Non-pigmented ciliary epithelial cell (primary cell): ENCODE results near the gene TCF3.
A peak's percentile ranks its signal among the peaks of the same experiment; 100 is the strongest.

Experiments used
- DNase-seq: peaks from one replicate; pipeline ENCODE4 v3.0.0-alpha.2; 2010; ENCODE audit warnings: low read depth

Gene TCF3

DNA sequence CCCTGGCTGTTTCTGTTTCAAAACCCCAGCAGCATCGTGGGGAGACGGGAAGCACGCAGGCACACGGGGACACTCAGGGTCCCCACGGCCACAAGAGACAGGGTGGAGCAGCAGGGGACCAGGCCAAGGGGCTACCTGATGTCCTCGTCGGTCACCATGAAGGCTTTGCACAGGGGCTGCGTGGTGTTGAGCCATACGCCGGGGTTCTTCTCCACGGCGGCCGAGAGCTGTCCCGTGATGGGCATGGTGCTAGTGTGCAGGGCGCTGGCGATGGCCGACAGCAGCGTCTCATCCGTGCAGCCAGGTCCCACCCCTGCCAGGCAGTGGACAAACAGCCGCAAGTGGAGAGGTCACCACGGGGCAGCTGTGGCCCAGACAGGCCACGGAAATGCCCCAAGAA, 71.5 kb downstream of the TCF3 start:
- DNase-seq: no peak

DNA sequence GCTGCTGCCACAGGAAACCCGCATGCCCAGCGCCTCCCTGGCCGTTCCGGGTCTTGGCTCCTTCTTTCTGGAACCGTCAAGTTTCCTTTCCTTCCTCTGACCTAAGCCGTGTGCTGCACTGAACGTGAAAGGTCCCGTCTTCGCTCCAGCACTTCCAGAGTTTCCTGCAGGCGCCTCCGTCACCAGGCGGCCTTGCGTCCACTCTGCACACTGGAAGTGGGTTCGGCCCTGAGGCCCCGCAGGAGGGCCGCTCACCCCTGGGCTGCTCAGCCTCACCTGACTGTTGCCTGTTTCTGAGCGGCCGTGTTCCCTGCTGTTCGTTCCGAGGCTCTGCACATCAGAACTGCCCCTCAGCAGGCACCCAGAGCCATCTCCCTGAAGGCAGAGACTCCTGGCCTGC, 72.0 kb downstream of the TCF3 start:
- no peak for DNase-seq

DNA sequence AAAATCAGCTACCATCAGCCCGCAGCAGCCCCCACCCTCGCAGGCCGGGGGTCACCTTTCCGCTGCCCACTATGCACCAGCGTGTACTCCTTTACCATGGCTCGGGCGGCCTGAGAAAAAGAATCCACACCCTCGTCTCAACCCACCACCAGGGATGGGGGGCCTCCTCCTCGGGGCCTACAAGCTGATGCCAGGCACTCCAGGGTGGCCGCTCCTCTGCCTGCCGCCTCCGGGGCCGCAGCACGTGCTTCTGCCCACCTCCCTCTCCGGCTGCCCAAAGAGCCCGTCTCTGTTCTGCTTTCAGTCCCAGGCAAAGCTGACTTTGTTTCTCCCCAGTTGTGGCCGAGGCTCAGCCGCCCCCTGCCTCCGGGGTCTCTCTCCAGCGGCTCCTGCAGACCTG, 73.2 kb downstream of the TCF3 start:
- DNase-seq: no peak

DNA sequence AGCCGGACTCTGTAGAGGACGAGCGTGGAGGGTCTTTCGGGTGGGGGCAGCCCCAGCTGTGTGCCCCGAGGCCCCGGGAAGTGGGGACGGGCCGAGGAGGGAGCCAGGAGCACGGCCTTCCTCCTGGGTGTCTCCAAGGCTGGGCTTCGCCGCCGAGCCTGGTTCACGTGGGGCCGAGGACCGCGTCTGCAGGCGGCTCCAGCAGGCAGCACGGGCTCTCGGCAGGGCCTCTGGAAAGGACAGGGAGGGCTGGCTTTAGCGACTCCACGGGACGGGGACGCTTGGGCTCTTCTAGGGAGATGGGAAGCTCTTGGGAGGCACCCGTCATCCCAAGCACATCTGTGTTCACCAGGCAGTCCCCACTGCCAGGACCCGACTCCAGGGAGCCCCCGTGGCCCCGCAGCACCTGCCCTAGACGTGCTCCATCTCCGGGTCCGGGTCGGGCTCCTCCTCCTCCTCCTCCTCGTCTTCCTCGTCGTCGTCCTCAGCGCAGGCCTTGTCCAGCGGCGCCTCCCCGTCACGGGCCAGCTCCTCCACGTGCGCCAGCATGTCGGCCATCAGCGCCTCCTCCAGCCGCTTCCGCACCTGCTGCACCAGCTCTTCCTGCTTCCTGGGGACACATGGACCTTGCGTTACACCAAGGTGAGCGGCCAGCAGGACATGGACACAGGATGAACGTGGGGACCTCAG, 74.3 kb downstream of the TCF3 start:
- DNase-seq: no peak

DNA sequence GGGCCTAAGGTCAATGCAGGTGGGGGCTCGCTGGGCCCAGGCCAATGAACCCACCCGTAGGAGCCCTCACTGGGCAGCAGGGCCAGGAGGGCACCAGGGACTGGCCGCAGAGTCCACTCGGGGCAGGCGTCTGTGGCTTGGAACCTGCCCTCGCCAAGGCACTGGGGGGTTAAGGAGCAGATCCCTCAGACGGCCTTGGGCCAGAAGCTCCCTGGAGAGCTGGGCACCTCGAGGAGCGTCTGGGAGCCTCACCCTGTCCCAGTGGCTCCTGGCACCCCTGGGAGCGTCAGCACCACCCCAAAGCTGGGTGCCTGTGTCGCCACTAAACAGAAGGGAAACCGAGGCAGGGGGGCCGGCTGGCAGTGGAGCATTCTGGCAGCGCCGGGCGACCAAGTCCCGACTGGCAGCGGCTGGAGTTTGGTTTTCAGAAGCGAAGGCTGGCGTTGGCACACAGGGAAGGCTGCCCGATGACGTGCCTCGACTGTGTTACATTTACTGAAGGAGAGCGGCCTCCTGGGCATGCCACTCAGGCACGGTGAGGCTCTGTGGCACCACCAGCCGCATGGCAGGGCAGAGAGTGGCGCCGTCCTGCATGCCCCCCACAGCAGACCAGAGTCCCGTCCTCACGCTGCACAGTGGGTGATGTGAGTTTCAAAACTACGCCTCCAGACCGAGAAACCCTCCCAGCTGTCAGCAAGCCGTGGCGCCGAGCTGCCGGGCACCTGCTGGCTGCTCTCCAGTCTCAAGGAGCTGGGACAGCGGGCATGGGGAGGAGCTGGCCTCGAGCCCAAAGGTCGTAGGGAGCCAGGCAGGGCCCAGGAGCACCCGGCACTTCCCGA, 75.1 kb downstream of the TCF3 start:
- no peak for DNase-seq

DNA sequence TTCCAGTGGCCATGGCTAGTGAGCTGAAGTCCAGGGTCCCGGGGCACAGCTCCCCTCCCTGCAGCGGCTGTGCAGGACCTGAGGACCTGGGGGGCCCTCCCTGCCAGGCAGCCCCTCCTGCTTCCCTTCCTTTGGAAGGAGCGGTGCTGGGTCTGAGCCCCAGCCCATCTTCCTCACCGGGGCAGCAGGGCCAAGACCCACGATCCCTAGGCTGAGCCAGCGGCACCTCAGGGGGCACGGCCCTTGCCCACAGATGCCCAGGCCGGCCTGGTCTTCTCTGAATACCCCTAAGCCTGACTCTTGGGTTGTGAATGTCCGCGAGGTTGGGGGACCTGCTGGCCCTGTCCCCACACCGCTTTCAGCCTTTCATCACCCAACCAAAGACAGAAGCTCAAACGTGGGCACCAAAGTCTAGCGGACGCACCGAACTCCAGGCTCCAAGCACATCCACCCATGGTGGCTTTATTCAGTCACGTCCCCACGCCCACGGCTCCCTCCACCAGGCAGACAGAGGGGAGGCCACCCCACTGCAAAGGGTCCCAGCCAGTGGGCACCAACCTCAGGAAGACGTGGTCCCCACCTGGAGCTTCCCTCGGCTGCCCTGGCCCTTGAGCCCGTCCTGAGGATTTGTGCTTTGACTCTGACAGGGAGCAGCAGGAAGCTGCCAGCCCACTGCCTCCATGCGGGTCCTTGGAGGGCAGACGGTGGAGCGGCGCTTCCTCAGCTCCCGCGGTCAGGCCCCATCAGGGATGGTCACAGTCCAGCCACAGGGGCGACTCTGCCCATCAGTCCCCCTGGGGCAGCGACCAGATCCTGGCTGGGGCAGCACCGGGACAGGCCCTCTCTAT, 75.9 kb downstream of the TCF3 start:
- DNase-seq: no peak

DNA sequence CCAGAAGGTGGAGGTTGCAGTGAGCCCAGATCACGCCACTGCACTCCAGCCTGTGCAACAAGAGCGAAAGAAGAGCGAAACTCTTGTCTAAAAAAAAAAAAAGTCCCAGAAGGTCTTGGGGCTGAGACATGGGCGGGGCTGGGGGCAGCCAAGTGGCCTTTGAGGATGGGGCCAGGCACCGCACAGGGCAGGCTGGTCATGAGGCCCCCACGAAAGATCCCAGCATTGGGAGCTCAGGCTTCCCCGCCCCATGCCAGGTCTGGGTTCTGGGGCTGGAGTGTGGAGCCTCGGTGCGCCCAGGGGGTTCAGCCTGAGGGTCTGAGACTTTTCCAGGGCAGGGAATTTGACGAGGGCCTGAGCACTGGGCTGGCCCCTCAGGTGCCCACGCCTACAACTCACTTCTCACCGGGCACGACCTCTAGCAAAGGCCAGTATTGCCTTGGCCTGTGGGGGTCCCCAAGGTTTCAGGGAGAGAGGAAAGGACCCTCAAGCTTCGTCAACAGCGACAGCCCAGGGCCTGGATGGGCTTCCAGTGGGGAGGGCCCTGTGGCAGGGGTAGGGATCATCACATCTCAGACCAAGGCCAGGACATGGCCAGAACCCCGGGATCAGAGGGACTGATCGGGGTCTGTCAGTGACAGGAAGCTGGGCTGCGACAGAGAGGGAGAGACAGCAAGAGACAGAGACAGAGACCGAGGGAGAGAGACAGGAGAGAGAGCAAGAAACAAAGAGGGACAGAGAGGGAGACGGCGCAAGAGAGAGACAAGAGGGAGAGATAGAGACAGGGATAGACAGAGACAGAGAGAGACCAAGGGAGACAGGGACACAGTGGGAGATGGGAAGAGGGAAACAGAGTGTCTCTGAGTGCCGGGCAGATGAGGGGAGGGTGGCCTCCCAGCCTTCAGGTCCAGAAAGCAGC, 76.8 kb downstream of the TCF3 start:
- DNase-seq: no peak

DNA sequence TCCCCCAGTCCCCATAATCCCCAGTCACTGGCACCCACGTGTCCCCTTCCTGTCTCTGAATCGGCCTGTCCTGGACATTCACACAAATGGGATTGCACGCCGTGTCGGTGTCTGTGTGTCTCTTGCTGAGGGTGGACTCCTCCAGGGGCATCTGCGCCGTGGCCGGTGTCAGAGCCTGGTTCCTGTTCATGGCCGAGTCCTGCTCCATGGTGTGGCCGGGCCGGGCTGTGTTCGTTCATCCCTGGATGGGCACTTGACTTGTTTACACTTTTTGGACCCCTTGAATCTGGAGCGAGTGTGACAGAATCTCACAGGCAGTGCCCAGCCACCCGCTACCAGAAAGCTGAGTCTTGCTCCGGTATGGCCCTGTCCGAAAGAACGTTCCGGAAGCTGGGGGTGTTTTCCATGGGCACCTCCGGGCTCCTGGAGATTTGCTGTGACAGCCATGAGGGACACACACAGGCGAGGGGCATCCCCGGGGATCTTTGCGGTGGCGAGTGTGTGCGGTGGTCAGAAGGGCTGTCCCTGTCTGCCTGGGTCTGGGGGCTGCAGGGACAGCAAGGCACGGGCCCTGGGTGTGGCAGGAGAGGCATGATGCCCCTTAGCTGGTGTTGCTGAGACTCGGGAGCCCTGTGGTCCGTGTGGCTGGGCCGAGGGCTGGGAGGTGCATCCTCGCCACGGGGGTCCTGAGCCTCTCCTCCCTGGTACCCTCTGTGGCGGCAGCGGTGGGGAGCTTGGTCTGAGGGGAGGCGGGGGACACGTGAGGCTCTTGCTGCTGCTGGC, 77.9 kb downstream of the TCF3 start:
- no peak for DNase-seq

DNA sequence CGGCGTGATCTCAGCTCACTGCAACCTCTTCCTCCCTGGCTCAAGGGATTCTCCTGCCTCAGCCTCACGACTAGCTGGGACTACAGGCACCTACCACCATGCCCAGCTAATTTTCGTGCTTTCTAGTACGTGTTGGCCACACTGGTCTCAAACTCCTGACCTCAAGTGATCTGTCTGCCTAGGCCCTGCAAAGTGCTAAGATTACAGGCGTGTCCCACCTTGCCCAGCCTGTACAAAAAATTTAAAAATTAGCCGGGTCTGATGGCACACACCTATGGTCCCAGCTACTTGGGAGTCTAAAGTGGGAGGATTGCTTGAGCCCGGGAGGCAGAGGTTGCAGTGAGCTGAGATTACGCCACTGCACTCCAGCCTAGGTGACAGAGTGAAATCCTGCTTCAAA, 79.6 kb downstream of the TCF3 start:
- DNase-seq: no peak

DNA sequence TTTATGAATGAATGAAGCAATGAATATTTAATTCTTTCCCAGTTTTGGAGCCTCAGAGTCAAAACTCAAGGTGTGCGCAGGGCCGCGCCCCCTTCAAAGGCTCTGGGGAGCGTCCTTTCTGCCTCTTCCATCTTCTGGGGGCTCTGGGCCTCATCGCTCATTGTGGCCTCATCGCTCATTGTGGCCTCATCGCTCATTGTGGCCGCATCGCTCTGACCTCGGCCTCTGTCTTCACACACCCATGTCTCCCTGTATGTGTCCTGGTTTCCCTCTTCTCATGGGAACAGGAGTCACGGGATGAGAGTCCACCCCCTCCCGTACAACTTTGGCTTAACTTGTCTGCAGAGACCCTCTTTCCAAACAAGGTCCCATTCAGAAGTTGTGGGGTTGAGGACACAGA, 81.1 kb downstream of the TCF3 start:
- no peak for DNase-seq

DNA sequence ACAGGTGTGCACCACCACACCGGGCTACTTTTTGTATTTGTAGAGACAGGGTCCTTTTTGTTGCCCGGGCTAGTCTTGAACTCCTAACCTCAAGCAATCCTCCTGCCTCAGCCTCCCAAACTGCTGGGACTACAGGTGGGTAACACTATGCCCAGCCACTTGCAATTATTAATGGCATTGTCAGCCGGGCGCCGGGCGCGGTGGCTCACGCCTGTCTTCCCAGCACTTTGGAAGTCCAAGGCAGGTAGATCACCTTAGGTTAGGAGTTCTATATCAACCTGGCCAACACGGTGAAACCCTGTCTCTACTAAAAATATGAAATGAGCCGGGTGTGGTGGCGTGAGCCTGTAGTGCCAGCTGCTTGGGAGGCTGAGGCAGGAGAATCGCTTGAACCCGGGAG, 81.6 kb downstream of the TCF3 start:
- no peak for DNase-seq

DNA sequence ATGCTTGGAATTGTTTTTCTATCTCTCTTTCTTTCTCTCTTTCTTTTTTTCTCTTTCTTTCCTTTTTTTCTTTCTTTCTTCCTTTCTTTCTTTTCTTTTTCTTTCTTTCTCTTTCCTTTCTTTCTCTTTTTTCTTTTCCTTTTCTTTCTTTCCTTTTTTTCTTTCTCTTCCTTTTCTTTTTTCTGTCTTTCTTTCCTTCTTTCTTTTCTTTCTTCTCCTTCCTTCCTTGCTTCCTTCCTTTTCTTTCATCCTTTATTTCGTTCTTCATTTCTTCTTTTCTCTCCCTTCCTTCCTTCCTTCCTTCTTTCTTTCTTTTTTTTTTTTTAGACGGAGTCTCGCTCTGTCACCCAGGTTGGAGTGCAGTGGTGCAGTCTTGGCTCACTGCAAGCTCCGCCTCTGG, 82.4 kb downstream of the TCF3 start:
- no peak for DNase-seq

DNA sequence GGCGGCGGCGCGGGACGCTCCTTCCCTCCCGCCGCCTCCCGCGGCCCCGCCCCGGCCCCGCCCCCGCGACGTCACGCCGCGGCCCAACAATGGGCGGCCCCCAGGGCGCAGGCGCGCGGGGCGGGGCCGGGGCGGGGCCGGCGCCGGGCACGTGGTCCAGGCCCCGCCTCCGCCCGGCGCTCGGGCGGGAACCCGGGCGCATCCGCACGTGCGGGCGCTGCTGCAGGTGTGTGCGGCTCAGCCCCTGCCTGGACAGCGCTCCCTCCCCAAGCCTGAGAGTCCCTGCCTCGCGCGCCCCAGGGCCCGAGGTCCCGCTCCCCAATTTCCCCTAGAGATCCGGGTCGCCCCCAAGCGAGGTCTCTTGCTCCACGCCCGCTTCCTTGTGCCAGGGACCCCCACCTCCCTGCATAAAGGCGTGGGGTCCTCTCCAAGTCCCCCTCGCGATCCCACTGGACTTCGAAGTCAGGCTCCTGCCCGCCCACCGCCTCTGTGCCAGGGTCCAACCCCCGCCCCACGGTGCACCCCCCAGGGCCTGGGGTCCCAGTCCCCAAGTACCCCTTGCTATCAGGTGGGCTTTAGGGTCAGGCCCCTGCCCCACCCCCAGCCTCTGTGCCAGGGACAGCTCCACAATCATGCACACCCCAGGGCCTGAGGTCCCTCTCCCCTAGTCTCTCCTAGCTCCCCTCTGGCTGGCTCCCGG, 83.9 kb downstream of the TCF3 start, which contains the start of gene MEX3D:
MEX3D (minus strand) TSS at position 6 of the 700 bp plus-strand sequence. CDS start 267 bp downstream, outside the sequence.
- no peak for DNase-seq

DNA sequence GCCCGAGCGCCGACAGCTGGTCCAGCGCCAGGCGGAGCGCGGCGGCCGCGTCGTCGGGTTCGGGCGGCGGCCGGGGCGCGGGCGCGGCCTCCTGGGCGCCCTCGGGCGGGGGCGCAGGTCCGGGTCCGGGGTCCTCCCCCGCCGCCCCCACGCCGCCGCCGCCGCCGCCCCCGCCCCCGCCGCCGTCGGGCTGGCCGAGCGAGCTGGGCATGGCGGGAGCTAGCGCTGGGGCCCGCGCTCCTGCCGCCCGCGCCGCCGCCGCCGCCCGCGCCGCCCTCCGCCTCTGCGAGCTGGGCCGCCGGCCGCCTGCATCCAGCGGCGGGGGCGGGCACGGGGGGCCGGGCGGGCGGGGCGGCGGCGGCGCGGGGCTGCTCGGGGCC, 84.6 kb downstream of the TCF3 start:
- DNase-seq: no peak

DNA sequence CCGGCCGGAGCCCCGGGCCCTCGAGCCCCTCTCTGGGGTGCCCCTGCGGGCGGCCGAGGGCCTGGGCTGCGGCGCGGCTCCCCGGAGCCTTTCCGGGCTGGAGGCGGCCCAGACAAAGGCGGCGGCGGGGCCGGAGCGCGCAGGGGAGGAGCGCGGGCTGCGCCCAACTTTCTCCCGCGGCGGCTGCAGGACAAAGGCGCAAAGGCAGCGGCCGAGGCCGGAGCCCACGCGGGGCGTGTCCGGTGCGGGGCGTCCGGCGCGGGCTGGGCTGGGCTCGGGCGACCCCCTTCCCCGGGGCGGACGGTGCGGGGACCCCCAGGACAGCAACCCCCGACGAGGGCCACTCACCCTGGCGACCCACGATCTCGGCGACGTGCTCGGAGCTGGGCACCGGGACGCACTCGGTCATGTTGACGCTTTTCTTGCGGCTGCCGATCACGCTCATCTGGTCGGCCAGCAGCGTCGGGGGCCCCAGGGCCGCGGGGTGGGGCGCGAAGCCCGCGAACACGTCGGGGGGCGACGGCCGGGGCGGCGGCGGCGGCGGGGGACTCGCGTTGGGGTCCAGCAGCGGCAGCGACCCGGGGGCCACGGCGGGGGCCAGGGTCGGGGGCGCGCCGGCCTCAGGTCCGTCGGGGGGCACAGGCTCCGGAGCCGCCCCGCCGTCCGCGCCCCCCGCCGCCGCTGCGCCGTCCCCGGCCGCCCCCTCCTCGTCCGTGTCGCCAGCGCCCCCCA, 85.1 kb downstream of the TCF3 start:
- DNase-seq: no peak

DNA sequence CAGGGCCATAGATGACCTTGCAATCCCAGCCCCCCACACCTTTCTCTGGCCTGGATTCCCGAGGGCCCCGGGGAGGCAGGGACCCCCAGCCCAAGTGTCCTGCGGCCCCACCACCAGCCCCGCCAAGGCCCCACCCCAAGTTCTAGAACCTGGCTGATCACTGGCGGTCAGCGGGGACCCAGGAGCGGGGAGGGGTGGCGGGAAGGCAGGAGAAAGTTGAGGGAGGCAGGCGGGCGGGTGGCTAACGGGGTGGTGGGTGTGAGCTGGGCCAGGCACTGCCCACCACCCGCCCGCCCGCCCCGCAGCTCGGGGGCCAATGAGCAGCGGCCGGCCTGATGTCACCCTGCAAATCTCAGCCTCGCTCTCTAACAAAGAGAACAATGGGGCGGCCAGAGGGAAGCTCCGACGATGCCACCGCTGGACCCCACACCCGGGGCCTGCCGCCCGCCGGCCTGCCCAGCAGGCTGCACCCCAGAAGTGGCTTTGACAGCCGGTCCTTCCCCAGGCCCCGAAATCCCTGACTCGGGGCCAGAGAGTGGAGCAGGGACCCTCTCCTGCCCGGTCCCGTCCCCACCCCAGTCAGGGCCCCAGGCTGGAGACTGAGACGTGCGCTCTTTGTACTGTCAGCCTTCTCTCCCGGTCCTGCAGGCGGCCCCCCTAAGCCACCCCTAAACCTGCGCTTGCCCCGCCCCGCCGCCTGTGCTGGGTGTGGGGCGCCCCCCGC, 85.9 kb downstream of the TCF3 start:
- DNase-seq: peak; percentile 35

DNA sequence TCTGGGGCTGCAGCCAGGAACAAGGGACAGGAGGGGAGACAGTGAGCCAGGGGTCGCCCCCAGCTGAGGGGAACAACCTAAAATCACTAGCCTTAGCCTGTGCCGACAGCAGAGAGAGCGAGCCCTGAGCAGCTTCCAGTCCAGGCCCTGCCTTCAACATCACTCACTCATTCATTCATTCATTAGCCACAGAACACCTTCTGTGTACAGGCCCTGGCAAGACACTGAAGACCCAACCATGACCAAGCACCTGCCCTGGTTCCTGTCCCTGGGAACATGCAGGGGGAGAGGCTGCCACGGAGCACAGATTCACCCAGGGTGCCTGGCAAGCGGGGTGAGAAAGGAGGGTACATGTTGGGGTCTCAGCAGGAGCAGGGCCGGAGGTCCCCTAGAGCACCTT, 89.2 kb downstream of the TCF3 start:
- no peak for DNase-seq

DNA sequence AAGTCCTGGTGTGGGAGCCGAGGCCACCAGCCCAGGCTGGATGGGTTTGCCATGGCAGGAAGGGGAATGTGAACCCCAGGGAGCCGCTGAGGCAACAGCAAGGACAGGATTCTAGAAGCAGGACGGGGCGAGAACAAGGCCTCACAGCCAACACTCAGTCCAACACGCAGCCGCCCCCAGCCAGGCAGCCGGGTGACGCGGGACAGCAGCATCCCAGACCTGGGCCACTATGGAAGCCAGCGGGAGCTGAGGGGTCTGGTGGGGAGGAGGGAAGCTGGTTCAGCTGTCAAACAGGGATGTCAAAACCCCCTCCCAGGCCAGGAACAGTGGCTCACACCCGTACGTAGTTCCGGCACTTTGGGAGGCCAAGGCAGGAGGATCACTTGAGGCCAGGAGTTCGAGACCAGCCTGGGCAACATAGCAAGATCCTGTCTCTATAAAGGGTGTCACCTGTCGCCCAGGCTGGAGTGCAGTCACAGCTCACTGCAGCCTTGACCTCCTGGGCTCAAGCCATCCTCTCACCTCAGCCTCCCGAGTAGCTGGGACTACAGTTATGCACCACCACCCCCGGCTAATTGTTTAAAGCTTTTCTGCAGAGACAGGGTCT, 91.1 kb downstream of the TCF3 start:
- DNase-seq: no peak
